ENCODE results near the gene CAMK4.

Gene CAMK4

DNA sequence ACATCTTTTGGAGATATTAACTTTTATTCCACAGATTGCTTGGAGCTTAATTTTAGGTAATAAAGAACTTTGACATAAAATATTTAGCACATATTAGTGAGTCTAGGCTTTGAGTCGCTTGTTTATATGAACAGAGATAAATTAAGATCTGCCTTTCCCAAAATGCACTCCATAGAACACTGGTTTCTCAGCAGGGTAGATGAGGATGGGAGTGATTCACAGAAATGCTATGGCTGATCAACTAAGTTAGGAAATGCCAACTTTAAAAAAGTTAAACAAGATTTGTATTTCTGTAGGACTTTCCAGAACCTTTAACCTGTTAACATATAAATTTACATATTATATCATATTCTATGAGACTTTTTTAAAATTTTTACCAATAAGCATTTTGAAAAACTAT, 222.9 kb downstream of the CAMK4 start:
- no peak for DNase-seq

DNA sequence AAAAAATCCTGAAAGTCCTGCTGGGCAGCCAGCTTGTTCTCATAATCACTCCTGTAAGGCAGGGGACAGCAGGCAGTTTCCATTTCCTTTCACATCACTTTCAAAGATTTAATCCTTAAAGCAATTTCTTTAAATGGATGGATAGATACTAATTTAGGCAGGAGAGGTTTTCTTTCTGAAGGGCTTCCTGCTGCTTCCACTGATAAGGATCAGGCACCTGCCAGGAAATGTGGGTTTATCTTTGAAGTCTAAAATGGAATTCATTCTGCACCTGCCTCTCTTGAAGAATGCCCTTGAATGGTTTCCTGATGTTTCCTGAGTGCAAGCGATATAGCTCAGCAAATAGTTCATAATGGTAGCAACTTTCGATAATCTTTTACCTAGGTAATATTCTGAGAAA, 223.6 kb downstream of the CAMK4 start:
- DNase-seq = no peak

GRCh38 chr5:111453295-111453694, 229.1 kb downstream of the CAMK4 start:
- no peak for DNase-seq

DNA sequence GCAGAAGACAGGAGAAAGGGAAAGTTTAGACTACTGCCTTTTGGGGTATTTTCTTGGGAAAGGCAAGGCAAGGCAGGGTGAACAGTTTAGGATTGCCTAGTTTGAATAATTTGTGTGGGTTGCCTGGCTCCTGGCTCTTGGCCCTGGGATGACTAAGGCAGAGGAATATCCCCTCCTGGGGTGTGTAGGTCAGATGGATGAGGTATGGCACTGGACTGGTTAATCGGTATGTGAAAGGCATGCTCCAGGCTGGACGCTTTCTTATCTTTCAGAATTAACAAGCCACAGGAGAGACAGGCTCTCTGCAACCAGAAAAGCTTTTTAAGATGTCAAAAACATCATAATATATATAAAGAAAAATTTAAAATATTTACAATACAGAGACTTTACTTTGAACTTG, 229.6 kb downstream of the CAMK4 start:
- no peak for DNase-seq

DNA sequence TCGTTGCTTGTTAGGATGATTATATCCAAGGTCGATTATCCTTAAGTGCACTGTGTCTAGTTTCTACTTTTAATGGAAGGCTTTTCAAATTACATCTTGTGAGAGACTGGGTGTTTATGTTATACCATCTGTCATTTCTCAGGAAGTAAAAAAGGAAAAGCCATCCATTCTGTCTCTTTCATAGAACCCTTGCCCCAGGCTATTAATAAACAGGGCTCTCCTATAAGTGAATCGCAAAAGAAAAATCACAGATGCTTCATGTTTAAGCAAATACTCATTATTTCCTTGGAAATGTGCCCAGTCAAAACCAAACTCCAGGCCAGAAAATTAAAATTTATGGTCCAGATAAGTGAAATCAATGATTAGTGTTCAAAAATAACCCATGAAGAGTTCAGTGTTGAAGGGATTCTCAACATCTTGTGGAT, 230.0 kb downstream of the CAMK4 start:
- no peak for DNase-seq

- DNase-seq = no peak
These were observed 230.6 kb downstream of the CAMK4 start for GRCh38 chr5:111454776-111455175.

GRCh38 chr5:111461255-111461671, 237.1 kb downstream of the CAMK4 start:
- DNase-seq = no peak

GRCh38 chr5:111461934-111462333, 237.8 kb downstream of the CAMK4 start:
- no peak for DNase-seq

DNA sequence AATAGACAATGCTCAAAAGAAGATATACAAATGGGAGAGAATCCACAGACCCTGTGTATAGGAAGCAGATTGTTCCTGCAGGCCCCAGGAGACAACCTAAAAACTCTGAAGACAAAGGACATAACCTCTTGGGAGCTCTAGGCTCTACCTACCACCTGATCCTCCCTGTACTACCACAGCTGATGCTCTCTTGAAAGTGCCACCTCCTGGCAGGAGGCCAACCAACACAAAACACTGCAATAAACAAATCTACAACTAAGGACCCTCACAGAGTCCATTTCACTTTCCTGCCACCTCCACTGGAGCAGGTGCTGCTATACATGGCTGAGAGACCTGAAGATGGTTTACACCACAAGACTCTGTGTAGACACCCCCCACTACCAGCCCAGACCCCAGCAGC, 239.1 kb downstream of the CAMK4 start:
- DNase-seq = no peak

GRCh38 chr5:111469293-111469896, 245.2 kb downstream of the CAMK4 start:
- DNase-seq = no peak

DNA sequence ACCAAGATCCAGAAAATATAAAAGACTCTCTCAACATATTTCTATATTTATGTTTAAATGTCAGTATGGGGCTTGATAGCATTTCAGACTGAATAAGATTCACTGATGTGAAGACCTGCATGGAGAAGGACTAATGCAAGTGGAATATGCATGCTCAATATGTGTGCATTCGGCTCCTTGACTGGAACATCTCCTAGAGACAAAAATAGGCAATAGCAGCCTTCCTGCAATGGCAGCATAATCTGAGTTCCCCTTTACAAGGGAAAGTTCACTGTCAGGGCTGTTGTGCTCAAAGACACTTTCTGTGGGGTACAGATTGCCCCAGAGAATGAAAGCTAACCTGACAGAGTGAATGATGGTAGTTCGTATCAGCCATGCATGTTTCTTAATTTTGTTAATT, 245.7 kb downstream of the CAMK4 start:
- DNase-seq = no peak

DNA sequence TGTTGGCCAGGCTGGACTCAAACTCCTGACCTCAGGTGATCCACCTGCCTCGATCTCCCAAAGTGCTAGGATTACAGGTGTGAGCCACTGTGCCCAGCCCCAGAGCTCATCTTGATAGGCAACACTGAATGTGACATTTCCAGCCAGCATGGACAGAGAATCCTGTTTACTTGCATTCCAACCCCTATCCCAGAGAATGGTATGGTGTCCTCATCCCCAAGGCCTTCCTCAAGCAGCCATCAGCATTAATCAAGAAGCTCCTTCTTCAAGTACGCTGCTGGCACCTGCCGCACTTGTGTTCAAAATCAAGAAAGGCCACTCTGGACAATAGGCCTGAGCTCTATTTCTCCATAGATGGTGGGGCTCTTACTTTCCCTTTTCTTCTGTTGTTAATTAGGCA, 247.9 kb downstream of the CAMK4 start:
- DNase-seq = no peak

- no peak for DNase-seq
These were observed 248.4 kb downstream of the CAMK4 start for GRCh38 chr5:111472579-111472978.

DNA sequence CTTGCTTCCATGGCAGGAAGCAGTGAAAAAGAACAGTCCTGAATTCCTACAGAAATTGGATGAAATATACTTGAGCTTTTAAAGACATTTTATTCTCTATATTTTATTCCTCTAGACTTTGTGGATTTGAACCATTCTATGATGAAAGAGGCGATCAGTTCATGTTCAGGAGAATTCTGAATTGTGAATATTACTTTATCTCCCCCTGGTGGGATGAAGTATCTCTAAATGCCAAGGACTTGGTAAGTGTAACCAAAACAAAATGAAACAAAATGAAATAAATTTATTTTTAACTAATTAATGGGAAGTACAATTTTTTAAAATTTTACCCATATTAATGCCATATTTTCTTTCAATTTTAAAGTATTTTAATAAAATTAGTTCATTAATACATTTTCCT, 254.1 kb downstream of the CAMK4 start:
- no peak for DNase-seq

DNA sequence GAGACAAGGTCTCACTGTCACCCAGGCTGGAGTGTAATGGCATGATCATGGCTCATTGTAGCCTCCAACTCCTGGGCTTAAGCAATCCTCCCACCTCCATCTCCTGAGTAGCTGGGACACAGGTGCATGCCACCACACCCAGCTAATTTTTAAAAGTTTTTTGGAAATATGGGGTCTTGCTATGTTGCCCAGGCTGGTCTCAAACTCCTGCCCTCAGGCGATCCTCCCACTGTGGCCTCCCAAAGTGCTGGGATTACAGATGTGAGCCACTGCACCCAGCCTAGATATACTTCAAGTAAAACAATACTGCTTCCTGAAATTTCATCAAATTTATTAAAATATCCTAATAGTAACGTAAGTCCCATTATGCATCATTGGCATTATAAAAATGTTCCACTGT, 254.7 kb downstream of the CAMK4 start:
- no peak for DNase-seq

GRCh38 chr5:111480346-111480745, 256.2 kb downstream of the CAMK4 start:
- DNase-seq = no peak

GRCh38 chr5:111486055-111486454, 261.9 kb downstream of the CAMK4 start:
- no peak for DNase-seq

DNA sequence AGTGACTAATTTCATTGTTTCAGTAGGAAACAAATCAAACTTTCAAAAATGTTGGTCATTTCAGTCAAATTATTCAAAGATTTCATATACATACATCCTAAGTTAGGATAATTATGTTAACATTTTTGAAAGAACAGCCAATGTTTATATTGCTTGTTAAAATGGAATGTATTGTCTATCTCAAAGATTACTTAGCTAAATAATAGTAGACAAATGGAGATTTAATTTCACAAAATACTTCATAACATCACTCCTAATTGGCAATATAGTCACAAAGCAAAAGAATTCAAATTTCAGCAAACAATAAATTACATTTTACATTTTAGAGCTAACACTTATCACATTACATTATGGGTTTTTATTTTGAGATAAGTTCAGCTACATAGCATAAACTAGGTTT, 262.7 kb downstream of the CAMK4 start:
- no peak for DNase-seq

GRCh38 chr5:111488353-111488752, 264.2 kb downstream of the CAMK4 start:
- DNase-seq = no peak

DNA sequence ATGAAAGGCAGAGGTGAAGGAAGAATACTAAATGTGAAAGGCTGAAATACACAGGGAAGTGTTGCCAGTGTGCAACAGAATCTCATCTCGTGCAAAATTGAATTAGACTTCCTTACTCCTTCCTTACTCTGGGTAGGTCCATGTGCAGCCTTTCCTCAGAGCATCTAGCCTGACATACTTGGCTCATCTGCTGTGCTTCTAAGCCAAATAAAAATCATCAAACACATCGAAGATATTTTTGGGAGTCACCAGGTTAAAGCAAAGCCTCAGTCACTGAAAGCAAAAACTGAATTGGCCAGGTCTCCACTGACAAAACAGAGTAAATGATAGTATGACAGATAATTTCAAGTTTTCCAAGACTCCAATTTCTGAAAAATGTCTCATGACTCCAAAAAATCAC, 268.8 kb downstream of the CAMK4 start:
- no peak for DNase-seq

DNA sequence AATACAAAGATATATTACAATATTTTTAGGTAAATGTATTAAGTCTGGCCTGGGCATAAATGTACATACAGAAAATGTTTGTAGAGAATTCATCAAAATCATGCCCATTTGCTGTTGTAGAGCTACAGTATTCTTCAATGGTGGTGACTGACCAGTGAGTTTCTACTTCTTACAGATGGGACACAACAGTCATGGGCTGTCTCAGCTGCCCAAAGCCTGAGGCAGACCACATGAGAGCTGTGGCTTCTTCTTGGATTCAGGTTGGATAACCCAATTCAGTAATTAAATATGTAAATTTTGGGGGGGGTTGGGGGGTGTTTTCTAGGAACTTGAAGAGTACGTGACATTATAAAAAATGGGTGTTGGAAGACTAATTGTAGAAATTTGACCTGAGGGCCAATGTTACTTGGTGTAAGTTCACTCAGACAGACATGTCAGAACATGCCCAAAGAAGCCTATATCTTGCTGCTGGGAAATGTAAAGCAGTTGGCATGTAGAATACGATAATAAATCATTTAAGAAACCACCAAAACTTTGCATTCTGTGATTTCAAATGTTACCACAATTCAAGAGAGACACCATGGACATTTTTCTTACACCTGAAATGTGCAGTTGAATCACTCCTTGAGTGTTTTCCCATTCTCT, 270.3 kb downstream of the CAMK4 start:
- DNase-seq = no peak

DNA sequence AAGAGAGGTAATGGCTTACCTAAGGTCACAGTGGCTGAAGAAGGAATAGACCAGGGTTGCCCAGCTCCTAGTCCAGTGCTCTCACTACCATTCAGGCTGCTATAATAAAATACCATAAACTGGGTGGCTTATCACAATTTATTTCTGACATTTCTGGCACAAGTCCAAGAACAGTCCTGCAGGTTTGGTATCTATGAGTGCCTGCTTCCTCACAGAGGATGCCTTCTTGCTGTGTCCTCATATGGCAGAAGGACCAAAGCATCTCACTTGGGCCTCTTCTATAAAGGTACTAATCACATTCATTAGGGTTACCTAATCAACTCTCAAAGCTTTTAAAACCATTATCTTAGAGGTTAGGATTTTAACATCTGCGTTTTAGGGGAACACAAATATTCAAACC, 271.0 kb downstream of the CAMK4 start:
- no peak for DNase-seq

DNA sequence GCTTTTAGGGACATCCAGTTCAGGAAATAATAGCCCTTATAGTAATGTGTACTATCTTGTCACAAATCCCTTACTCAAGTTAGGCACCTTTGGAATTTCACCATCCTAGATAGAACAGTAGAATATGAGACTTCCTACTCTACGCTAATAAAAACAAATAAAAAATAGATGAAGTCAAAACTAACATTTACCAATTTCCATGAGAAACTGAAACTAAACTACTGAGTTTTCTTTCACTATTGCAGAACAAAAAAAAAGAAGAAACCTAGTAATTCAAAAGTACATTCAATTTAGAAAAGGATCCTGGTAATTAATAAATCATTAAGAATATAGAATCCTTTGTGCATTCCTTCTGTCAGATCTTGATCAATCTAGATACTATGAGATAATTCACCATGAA, 274.2 kb downstream of the CAMK4 start:
- DNase-seq = no peak

GRCh38 chr5:111502956-111503355, 278.8 kb downstream of the CAMK4 start:
- no peak for DNase-seq

DNA sequence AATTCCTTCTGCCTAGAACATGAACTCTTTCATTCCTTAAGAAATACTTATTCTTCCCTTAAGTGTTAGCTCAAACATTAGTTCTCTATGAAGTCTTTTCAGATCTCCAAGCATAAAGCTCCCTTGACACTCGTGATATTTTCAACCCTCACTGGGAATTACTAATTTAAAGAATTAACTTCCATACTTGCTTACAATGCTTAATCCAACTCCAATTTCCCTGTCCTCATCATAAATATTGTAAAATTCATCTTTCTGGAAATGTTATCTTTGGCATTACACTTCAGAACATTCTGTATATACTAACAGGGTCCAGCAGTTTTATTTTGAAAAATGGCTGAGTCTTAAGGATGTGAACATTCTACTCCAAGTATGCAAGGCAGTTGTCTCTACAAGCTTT, 280.9 kb downstream of the CAMK4 start:
- no peak for DNase-seq
